ENCODE measurements around the gene ATXN1.

DNA sequence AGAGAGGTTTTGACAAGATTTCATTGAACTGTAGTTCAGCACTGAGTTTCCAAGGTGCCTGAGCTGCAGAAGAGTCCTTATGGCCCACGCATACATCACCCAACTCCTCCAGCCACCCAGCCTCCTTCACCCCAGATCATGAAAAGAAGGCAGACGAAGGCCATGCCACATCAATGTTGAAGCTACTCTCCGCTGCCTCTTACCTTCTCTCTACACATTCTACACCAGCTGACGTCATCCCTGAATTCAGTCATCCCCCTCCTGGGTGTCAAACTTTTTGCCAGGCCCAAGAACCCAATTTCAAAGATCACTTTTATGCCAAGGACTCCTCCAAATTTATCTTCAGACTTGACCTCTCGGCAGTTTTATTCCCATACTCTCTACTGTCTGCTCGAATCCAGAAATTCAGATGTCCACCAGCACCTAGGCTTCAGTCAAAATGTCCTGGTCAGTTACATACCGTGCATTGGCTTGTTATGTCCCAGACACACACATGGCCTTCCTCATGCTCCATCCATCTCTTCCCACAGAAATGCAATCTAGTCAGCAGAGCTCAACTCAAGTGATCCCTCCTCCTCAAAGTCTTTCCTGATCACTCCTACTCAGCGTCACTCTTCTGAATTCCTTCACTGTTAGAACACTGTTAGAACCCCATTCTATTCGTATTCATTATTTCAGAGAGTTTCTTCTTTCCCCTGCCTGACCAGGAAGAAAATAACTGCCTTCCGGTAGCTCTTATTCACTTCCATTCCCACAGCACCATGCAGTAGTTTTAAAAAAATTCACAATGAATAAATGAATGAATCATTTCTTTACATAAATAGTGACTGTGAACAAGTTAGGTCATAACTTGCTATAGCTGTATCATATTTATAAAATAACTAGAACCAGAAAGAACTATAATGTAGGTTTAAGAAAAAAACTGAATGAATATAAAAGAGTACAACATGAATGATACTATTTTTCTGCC, 11.5 kb downstream of the ATXN1 start:
- TF ChIP-seq SIN3A (IDR thresholded peaks at IDR 0.05; ENCODE audit: borderline replicate concordance, low read depth, low read length): no peak
- no peak for TF ChIP-seq RAD21 (CRISPR knock-in tag; IDR thresholded peaks at IDR 0.05)
- TF ChIP-seq MTF1 (CRISPR knock-in tag; IDR thresholded peaks at IDR 0.05): no peak
- TF ChIP-seq MAX (IDR thresholded peaks at IDR 0.05): no peak
- TF ChIP-seq HNF4A (CRISPR knock-in tag; IDR thresholded peaks at IDR 0.05): no peak
- TF ChIP-seq GABPA (IDR thresholded peaks at IDR 0.05; ENCODE audit: low read depth, low read length): no peak
- no peak for TF ChIP-seq GABPA (CRISPR knock-in tag; IDR thresholded peaks at IDR 0.05; ENCODE audit: low read depth)
- no peak for TF ChIP-seq EZH2 (conservative IDR thresholded peaks at IDR 0.05; ENCODE audit: low read depth, low read length)
- TF ChIP-seq HNF4G (IDR thresholded peaks at IDR 0.05; ENCODE audit: borderline replicate concordance, low read depth, low read length): no peak
- no peak for TF ChIP-seq HNF4G (CRISPR knock-in tag; IDR thresholded peaks at IDR 0.05; ENCODE audit: borderline replicate concordance, low read depth)
- TF ChIP-seq ZIK1 (CRISPR knock-in tag; IDR thresholded peaks at IDR 0.05; ENCODE audit: borderline replicate concordance, low read depth): no peak
- TF ChIP-seq, protein P1, sequence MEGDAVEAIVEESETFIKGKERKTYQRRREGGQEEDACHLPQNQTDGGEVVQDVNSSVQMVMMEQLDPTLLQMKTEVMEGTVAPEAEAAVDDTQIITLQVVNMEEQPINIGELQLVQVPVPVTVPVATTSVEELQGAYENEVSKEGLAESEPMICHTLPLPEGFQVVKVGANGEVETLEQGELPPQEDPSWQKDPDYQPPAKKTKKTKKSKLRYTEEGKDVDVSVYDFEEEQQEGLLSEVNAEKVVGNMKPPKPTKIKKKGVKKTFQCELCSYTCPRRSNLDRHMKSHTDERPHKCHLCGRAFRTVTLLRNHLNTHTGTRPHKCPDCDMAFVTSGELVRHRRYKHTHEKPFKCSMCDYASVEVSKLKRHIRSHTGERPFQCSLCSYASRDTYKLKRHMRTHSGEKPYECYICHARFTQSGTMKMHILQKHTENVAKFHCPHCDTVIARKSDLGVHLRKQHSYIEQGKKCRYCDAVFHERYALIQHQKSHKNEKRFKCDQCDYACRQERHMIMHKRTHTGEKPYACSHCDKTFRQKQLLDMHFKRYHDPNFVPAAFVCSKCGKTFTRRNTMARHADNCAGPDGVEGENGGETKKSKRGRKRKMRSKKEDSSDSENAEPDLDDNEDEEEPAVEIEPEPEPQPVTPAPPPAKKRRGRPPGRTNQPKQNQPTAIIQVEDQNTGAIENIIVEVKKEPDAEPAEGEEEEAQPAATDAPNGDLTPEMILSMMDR (CRISPR knock-in tag; IDR thresholded peaks at IDR 0.05): no peak
- no peak for TF ChIP-seq TFE3 (CRISPR knock-in tag; IDR thresholded peaks at IDR 0.05)
